BJ (cell line): Measurements from ENCODE around the gene IAPP. TPM values are rescaled to one million over a fixed set of nuclear protein-coding genes. Genes with fewer than 3 reads are reported as not detected.

Experiments used
- CTCF ChIA-PET: fragments of 350-600 bp; formaldehyde crosslinking; extraction: SDS; loops from one replicate; lab custom pipeline; 2021; ENCODE audit warnings: antibody characterized with exemption, inconsistent platforms; lab: Yijun Ruan, JAX
- POLR2A ChIA-PET: fragments of 300-600 bp; sonication (Branson Sonifier 250); formaldehyde crosslinking; extraction: SDS; loops from one replicate; lab custom pipeline; 2021; ENCODE audit warnings: antibody characterized with exemption; lab: Charles Lee
- DNase-seq: peaks from one replicate; pipeline ENCODE4 v3.0.0-alpha.2; 2011; ENCODE audit warnings: low read depth
- H3K27me3 ChIP-seq: 2 replicates; pipeline ENCODE4 v1.6.0; 2011; ENCODE audit warnings: low read length; ENCODE audit not compliant: control insufficient read depth, insufficient read depth
- H3K36me3 ChIP-seq: 2 replicates; pipeline ENCODE4 v1.5.1; 2011; ENCODE audit warnings: low read length; ENCODE audit not compliant: control insufficient read depth, insufficient read depth
- H3K4me3 ChIP-seq: 2 replicates; pipeline ENCODE4 v1.5.1; 2011; ENCODE audit warnings: low read depth, mild to moderate bottlenecking, control low read depth, low read length
- polyA plus RNA-seq: library from polyadenylated mRNA; depleted of rRNA; stranded (reverse); fragments of >200 nt; gene quantifications from 2 replicates; pipeline ENCODE4 v1.2.3, GENCODE V29; 2011
- TF ChIP-seq, protein P1 (sequence below): IDR thresholded peaks from 2 replicates; pipeline ENCODE4 v1.5.1; 2011; ENCODE audit warnings: low read depth, mild to moderate bottlenecking, control low read depth, inconsistent platforms, low read length, moderate library complexity; ENCODE audit not compliant: insufficient read depth

IAPP gene
- polyA plus RNA-seq, 1 experiment = not detected

DNA sequence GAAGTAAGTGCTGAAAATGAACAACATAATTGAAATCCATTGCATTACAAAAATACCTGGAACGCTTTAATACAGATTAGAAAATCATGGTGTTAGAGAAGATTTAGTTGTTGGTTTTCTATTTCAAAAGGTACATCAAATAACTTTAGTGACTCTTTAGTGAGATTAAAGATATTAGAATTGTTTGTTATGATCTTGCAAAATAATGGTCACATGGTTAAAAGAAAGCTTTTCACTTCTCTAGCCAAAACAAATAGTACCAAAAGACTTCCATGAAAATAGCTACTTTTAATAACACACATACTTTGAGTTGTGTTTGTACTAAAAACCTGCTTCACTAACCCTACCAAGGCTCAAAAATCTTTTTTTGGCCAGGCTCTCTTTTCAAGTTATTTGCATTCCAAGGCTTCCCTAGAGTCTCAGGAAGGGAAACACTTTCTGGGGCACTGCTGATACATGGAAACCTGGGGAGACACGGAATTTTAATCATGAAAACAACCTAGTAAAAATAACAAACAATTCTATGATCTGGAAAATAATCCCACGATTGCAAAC lies 37.9 kb upstream of the IAPP start, which contains the start of gene SLCO1A2:
SLCO1A2 (minus strand) TSS at position 147 of the 555 bp plus-strand sequence. CDS start 270 bp downstream, outside the sequence.
- Histone ChIP-seq H3K27me3 (no peaks in the 10 kb centered on the region), H3K4me3 (no peak within 1 kb of the TSS), H3K36me3 (no peaks in the 10 kb centered on the region)
- TF ChIP-seq, protein P1, sequence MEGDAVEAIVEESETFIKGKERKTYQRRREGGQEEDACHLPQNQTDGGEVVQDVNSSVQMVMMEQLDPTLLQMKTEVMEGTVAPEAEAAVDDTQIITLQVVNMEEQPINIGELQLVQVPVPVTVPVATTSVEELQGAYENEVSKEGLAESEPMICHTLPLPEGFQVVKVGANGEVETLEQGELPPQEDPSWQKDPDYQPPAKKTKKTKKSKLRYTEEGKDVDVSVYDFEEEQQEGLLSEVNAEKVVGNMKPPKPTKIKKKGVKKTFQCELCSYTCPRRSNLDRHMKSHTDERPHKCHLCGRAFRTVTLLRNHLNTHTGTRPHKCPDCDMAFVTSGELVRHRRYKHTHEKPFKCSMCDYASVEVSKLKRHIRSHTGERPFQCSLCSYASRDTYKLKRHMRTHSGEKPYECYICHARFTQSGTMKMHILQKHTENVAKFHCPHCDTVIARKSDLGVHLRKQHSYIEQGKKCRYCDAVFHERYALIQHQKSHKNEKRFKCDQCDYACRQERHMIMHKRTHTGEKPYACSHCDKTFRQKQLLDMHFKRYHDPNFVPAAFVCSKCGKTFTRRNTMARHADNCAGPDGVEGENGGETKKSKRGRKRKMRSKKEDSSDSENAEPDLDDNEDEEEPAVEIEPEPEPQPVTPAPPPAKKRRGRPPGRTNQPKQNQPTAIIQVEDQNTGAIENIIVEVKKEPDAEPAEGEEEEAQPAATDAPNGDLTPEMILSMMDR = no peak
- ChIA-PET CTCF (no interaction called here), POLR2A (no interaction called here)
- DNase-seq = no peak

DNA sequence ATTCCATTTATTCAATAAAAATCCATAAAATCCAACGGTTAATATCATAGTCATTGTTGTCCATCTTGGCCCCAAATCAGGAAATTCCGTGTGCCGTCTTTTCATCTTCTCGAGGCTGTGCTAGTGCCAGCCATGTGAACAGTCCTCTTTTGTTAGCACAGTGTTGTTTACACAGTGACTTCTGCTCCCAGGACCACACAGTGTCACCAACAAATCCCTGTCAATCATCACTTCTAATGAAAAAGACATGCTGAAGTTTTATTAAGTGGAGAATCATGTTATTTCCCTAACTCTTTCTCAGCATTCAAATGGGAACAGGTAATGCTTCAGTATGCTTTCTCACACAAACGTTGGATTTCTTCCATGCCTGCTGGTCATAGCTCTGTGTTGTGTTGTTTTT lies 36.0 kb upstream of the IAPP start:
- no peak for DNase-seq
- H3K27me3 ChIP-seq = no peaks in the 10 kb centered on the region
- no peak overlapping the region for H3K4me3 ChIP-seq
- ChIA-PET POLR2A (no interaction called here), CTCF (no interaction called here)
- TF ChIP-seq, protein P1 = no peak
- H3K36me3 ChIP-seq = no peaks in the 10 kb centered on the region

DNA sequence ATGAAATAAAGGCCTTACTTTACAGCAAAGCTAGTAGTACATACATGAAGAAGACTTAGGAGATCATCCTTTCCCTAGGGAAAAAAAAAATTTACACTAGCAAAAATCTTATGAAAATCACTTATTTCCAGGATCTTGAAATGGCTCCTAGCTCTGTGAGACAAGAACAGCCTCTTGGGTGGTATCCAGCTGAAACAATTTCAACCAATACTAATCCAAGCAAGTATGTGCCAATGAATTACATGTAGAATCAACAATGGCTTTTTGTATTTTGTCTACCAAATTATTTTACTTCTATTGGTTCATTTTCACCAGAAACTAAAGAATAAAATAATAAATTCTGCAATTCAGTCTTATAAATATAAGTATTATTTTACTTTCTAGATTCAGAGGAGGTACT lies 35.2 kb upstream of the IAPP start:
- POLR2A ChIA-PET = no interaction called here
- DNase-seq = no peak
- Histone ChIP-seq H3K27me3 (no peaks in the 10 kb centered on the region), H3K36me3 (no peaks in the 10 kb centered on the region), H3K4me3 (no peak overlapping the region)
- TF ChIP-seq, protein P1 = no peak
- CTCF ChIA-PET = interaction anchor here (0.6 kb wide), 1 partner anchor 38 kb away, joined by 3 read pairs; no protein-coding TSS in a partner anchor

DNA sequence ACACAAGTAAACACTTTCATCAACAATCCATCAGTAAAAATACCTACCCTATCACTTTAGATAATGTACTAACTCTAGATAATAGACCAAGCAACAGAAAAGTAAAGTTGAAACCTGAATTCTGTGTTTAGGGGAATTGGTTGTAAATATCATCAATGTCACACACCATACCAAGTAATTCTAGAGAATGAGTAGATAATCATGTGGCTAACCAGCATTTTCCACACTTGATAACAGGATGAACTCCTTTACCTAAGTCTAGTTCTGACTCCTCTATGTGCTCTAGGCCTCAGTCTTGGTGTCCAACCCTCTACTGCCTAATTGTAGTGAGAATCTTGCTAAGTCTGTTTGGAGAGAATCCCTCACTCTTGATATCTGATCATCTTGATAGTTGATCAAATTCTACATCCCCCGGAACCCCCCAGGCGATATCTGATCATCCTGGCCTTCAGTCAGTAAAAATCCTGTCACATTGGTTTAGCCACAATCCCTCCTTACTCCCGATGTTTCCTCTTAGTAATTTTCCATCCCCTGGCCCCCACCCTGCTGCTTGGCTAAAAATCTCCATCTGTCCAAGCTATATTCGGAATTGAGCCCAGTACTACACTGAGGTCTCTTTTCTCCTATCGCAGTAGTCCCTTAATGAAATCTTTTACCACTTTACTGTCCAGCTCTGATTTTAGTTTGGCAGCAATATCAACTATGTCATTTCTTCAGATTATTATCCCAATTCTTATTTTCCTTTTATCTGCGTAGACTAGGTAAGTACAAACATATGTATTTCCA lies 34.5 kb upstream of the IAPP start:
- TF ChIP-seq, protein P1 = no peak
- no peak for DNase-seq
- ChIA-PET CTCF (interaction anchor here (0.6 kb wide), 1 partner anchor 39 kb away, joined by 3 read pairs; no protein-coding TSS in a partner anchor), POLR2A (no interaction called here)
- Histone ChIP-seq H3K36me3 (no peaks in the 10 kb centered on the region), H3K27me3 (no peaks in the 10 kb centered on the region), H3K4me3 (no peak overlapping the region)

DNA sequence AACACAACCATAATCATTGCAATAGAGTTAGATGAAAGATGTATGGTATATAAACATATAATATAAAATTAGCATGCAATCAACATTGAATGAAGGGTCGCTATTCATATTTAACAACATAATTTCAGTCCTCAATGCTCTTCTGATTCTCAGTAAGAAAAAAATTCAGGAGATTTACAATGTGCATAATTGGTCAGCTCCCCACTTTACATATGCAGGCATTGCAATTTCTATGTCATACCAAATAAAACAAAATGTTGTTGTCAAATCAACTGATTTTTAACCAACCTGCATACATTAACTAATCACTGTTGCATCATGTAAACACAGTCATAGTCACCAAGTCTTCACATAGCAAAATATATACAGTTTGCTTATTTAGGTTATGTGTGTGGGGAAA lies 32.8 kb upstream of the IAPP start:
- ChIA-PET POLR2A (no interaction called here), CTCF (no interaction called here)
- H3K36me3 ChIP-seq = no peaks in the 10 kb centered on the region
- no peaks in the 10 kb centered on the region for H3K27me3 ChIP-seq
- DNase-seq = no peak
- no peak overlapping the region for H3K4me3 ChIP-seq
- TF ChIP-seq, protein P1 = no peak
